IPS-20b (cell line): Measurements from ENCODE around the gene HSD17B11.
"Not testable (repeated sequence)": the region's sequence is repeated elsewhere in the genome, so short reads cannot be mapped to it uniquely, and the experiment has no call there.

Source experiments
- H3K27ac ChIP-seq: one replicate; pipeline ENCODE4 v1.5.1; 2013; ENCODE audit warnings: low read length
- H3K27me3 ChIP-seq: 2 replicates; pipeline ENCODE4 v1.6.1; 2013; ENCODE audit warnings: mild to moderate bottlenecking, low read length, inconsistent platforms; ENCODE audit not compliant: insufficient read depth
- H3K36me3 ChIP-seq: 2 replicates; pipeline ENCODE4 v1.6.1; 2013; ENCODE audit warnings: low read depth, mild to moderate bottlenecking, inconsistent platforms, low read length, moderate library complexity; ENCODE audit not compliant: insufficient read depth
- H3K4me1 ChIP-seq: 2 replicates; pipeline ENCODE4 v1.6.1; 2013; ENCODE audit warnings: mild to moderate bottlenecking, control low read depth, inconsistent platforms, low read length, moderate library complexity; ENCODE audit not compliant: insufficient read depth
- H3K4me3 ChIP-seq: 2 replicates; pipeline ENCODE4 v1.5.1; 2013; ENCODE audit warnings: mild to moderate bottlenecking, low read length, inconsistent platforms
- H3K9ac ChIP-seq: 2 replicates; pipeline ENCODE4 v1.6.1; 2013; ENCODE audit warnings: low read depth, mild to moderate bottlenecking, inconsistent platforms, low read length, moderate library complexity
- H3K9me3 ChIP-seq: 2 replicates; pipeline ENCODE4 v1.6.1; 2013; ENCODE audit warnings: mild to moderate bottlenecking, low read depth, low read length, inconsistent platforms; ENCODE audit not compliant: insufficient read depth

HSD17B11 gene

GRCh38 chr4:87298362-87298761 is 92.6 kb downstream of the HSD17B11 start:
- Histone ChIP-seq H3K27me3 (no peaks in the 10 kb centered on the region), H3K36me3 (no peaks in the 10 kb centered on the region), H3K9me3 (peaks cover 5% of the 10 kb centered on the region; the same call in 1 of the 2 replicates), H3K27ac (no peak overlapping the region), H3K4me3 (no peak overlapping the region), H3K9ac (no peak overlapping the region), H3K4me1 (no peaks in the 10 kb centered on the region)

DNA sequence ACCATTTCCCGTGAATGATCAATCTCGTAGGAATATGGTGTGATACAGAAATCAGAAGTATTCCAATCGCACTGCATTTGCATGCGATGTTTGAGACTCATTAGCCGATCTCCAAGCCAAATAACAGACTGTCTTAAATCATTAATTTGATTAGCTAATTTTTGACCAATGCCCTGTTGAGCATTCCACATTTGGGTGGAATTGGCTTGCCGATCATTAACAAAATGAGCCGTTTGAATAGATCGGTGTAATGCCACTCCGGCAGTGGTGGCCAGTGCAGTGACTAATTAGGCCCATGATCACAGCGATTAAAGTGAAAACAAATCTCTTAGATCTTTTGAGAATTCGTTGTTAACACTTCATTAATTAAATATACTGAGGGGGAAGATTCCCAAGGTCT is 96.1 kb downstream of the HSD17B11 start:
- H3K4me1 ChIP-seq, H3K4me3 ChIP-seq, H3K36me3 ChIP-seq, H3K9ac ChIP-seq, H3K27me3 ChIP-seq, H3K27ac ChIP-seq, H3K9me3 ChIP-seq: not testable (repeated sequence)

GRCh38 chr4:87293889-87294288 is 97.1 kb downstream of the HSD17B11 start:
- not testable (repeated sequence) for H3K27ac ChIP-seq, H3K27me3 ChIP-seq, H3K4me3 ChIP-seq, H3K9ac ChIP-seq, H3K36me3 ChIP-seq, H3K9me3 ChIP-seq, H3K4me1 ChIP-seq

DNA sequence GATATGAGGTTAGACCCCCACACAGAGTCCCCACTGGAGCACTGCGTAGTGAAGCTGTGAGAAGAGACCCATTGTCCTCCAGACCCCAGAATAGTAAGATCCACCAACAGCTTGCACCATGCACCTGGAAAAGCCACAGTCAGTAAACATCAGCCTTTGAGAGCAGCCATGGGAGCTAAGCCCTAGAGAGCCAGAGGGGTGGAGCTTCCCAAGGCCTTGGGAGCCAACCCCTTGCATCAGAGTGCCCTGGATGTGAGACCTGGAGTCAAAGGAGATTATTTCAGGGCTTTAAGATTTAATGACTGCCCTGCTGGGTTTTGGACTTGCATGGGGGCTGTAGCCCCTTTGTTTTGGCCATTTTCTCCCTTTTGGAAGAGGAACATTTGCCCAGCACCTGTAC is 104.0 kb downstream of the HSD17B11 start:
- no peaks in the 10 kb centered on the region for H3K4me1 ChIP-seq
- H3K27me3 ChIP-seq = no peaks in the 10 kb centered on the region
- no peak overlapping the region for H3K27ac ChIP-seq
- H3K36me3 ChIP-seq = no peaks in the 10 kb centered on the region
- H3K4me3 ChIP-seq = no peak overlapping the region
- H3K9me3 ChIP-seq = peaks cover 30% of the 10 kb centered on the region
- no peak overlapping the region for H3K9ac ChIP-seq
